NCI-H2107 treated with DMSO at 0.1 percent for 48 hours (cell line): Measurements from ENCODE around the gene SMAD1.
A peak's percentile ranks its signal among the peaks of the same experiment; 100 is the strongest.

Source experiments
- DNase-seq: peaks from one replicate; lab custom pipeline; 2025; ENCODE audit not compliant: unreplicated experiment; lab: John Stamatoyannopoulos, UW

SMAD1 gene

DNA sequence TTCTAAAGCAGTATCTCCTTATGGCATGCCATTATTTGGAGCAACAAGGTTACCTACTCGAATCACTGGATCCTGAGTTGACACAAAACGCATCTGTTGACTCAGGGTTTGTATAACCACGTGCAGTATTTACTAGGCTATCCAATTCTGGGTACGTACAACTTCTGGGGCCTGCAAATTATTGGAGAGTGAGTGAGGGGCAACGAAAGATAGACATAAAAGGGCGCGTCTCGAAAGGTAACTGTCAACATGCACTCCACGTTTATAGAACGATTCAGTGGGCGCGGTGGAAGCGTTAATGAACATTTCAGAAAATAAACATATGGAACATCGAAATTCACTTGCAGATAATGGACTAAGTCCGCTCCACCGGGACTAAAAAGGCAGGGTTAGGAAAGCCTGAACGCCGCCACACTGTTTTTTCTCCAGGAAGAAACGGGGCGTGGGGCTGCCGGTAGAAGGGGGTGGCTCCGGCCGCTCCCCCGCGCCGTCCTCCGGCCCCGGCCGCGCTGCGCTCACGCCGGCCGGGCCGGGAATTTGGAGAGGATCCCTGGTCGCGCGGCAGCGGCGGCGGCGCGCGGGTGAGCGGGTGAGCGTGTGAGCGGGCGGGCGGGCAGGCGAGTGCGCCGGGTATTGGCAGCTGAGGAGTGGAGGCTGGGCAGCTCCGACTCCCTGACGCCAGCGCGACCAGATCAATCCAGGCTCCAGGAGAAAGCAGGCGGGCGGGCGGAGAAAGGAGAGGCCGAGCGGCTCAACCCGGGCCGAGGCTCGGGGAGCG is at the start of gene SMAD1:
SMAD1 (plus strand) TSS at position 690 of the 778 bp plus-strand sequence. CDS start 32,761 bp downstream, outside the sequence.
- DNase-seq, result peak; percentile 33

DNA sequence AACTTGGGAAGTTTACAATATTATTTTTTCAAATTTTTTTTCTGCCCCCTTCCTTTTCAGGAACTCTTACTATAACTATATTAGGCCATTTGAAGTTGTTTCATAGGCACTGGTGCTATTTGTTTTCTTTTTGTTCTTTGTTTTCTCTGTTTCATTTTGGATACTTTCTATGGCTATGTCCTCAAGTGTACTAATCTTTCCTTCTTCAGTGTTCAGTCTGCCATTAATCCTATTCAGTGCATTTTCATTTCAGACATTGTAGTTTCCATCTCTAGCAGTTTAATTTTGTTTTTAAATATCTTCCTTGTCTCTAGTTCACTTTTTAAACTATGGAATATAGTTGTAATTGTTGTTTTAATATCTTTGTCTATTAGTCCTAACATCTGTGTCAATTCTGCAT is 48.0 kb upstream of the SMAD1 start:
- no peak for DNase-seq

DNA sequence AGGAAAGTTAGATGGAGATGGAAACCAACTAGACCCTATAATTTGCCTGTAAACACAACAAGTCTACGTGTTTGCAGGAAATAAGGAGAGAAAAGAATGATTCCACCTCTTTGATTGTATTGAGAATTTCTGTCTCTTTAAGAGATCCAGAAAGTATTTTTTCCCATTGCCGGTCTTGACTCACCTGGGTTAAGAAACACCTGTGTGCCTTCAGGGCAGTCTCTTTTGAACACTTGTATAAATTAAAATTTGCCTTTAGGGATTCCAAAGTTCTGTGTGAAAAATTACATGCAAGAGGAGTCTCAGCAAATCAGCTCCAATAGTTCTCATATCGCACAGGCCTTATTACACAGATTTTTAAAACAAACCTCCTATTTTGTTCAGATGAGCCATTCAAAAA is 46.0 kb upstream of the SMAD1 start:
- no peak for DNase-seq

GRCh38 chr4:145436114-145436513 is 45.5 kb upstream of the SMAD1 start:
- DNase-seq, result no peak

GRCh38 chr4:145436796-145437195 is 44.9 kb upstream of the SMAD1 start:
- DNase-seq, result no peak

- no peak for DNase-seq
Observed at GRCh38 chr4:145437466-145437865, 44.2 kb upstream of the SMAD1 start.

- no peak for DNase-seq
Observed at GRCh38 chr4:145438298-145438697, 43.4 kb upstream of the SMAD1 start.

DNA sequence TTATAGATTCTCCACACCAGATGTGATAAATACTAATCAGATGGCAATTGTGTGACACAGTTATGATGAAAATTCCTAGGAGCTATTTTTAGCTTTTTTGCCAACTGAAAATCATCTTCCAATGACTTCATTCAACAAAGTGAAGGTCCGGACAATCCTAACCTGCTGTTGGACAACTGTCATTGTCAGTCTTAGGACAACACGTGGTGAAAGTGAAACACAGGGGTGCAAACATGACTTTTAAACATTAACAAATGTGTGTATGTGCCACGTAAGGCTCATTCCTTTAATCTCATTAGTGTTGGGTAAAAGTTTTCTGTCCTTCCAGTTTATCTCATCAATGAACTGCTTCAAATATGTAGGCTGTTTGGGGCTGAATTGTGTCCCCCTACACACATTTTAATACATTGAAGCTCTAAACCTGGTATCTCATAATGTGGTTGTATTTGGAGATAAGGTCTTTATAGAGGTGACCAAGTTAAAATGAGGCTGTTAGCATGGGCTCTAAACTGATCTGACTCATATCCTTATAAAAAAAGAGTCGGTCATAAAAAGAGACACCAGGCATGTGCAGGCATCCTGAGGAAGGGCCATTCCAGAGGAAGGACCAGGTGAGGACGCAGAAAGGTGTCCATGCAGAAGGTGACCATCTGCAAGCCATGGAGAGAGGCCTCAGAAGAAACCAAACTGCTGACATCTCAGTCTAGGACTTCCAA is 41.2 kb upstream of the SMAD1 start:
- DNase-seq, result no peak

GRCh38 chr4:145446184-145446583 is 35.5 kb upstream of the SMAD1 start:
- DNase-seq, result no peak

- DNase-seq, result no peak
Observed at GRCh38 chr4:145451895-145452294, 29.8 kb upstream of the SMAD1 start.

DNA sequence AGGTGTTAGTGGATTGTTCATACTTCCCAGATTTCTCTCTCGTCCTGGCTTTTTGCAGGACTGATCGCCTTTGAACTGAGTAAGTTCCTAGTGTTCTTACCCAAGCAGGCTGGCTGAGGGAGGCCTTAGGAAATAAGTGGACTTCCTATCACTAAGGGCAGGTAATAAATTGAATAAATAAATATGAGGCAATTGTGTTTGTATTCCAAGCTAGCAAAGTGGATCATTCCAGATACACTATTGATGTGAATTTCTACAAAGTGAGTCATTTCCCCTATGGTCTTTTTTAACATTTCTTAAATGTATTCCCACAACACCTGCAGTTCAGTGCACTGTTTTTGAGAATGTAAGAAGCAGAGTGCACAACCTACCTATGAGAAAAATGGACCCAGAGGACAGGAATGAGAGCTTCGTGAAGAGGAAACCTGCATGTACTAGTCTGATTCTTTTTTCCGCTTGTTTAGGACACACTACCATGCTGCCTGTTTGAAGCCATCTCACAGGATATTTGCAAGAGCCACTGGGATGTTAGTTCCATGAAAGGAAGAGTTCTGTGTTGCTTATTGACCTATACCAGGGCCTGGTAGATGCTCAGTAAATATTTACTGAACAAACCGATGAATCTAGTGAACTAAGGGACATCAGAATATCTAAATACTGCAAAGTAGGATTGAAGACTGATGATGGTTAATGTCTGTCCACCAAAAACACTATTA is 29.0 kb upstream of the SMAD1 start:
- DNase-seq, result no peak

- no peak for DNase-seq
Observed at GRCh38 chr4:145453163-145453520, 28.5 kb upstream of the SMAD1 start.

DNA sequence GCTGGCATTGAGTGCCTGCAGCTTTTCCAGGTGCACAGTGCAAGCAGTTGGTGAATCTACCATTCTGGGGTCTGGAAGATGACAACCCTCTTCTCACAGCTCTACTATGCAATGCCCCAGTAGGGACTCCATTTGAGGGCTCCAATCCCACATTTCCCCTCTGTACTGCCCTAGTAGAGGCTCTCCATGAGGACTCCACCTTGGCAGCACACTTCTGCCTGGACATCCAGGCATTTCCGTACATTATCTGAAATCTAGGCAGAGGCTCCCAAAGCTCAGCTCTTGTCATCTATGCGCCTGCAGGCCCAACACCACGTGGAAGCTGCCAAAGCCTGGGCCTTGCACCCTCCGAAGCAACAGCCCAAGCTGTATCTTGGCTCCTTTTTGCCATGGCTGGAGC is 8.4 kb upstream of the SMAD1 start:
- no peak for DNase-seq

GRCh38 chr4:145480257-145480656 is 1.4 kb upstream of the SMAD1 start:
- DNase-seq, result no peak

- no peak for DNase-seq
Observed at GRCh38 chr4:145481942-145482208, 222 bp downstream of the SMAD1 start.

- peak; percentile 48 for DNase-seq
Observed at GRCh38 chr4:145482209-145483037, 770 bp downstream of the SMAD1 start.

GRCh38 chr4:145483514-145483913 is 1.9 kb downstream of the SMAD1 start:
- no peak for DNase-seq

DNA sequence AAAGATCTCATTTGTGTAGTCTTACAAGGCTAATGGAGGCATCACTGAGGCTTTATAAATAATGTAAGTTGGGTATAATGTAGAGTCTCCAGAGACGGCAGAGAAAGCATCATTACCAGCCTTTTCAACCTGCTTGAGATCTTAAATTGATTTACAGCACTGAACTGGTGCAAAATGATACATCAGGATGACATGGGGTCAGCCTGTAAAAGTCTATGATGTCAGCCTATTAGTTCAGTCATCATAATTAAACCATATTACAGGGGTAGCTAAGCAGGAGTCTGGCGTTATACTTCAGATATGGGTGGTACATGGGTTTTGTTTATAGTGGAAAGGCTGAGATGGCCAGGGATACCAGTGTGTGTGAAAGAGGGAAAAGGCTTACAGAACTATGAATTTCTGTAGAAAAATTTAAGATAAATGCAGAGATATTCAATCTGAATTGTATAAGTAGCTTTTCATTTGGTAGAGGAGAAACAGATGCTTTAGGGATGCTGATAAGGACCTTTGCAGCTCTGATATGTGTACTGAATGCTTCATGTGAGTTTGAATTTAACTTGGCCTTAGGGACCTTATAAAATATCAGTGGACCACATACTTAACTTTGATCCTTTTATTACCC is 2.7 kb downstream of the SMAD1 start:
- DNase-seq, result peak; percentile 7

- DNase-seq, result no peak
Observed at GRCh38 chr4:145485120-145485519, 3.5 kb downstream of the SMAD1 start.

GRCh38 chr4:145486603-145487002 is 5.0 kb downstream of the SMAD1 start:
- no peak for DNase-seq

DNA sequence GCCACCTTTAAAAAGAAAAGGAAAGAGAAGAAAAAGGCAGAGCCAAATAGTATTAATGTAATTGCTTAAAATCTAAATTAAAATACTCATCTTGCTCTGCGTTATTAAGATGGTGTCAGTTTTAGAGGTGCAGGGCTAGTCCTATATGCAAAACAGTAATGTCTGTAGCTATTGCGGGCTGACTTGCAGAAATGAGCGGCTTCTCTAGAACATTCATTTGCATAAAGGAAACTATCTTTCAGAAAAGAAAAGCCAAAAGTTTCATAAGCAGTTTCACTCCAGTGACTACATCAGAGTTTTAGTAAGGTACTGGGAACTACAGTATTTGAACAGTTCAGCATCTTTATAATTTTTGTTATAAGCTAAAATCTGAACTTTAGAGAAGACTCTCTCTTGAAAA is 6.0 kb downstream of the SMAD1 start:
- no peak for DNase-seq
